GM12873 (cell line): ENCODE measurements around the gene CELF2.

Source experiments
- CTCF ChIP-seq: IDR thresholded peaks from 2 replicates; pipeline ENCODE4 v1.5.1; 2012; ENCODE audit warnings: low read depth, mild to moderate bottlenecking, moderate library complexity, low read length, control low read depth; ENCODE audit not compliant: insufficient read depth; ENCODE audit errors: missing control alignments

The CELF2 gene

GRCh38 chr10:11018432-11018841 lies 765 bp downstream of the CELF2 start:
- no peak for TF ChIP-seq CTCF

GRCh38 chr10:11018855-11019631 lies 1.4 kb downstream of the CELF2 start:
- no peak for TF ChIP-seq CTCF

DNA sequence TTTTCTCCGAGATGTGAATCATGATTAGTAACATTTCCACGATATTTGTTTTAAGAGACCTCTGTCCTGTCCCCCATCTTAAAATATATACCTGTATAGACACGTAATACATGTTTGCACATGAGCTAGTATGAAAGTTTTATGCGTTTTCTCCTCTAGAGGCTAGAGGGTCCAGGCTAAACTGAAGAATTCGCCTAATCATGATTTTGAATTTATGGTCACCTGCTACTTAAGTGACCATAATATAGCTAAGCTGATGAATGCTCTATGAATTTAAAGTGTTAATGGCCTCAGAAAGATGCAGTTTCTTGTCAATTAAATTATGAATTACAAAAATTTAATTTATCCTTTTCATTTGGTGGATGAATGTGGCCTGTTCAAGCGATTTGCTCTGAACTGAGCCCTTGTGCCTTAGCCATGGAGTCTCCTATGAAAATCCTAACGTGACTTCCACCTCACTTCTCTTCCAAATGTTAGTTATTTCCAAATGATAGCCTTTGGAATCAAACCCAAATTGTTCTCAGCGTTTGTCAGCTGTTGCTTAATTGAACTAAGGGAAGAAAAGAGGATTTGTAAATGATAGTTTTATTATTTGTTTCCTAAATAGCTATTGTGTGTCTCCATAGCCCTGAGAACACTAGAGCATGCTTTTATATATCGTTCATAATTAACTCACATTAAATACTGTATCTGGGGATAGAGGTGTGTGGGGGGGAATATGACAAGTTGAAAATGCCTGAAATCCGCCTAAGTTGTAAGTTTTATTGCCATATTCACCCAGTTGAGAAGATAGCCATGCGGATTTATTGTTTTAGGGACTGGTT lies 2.3 kb downstream of the CELF2 start:
- TF ChIP-seq CTCF: no peak

DNA sequence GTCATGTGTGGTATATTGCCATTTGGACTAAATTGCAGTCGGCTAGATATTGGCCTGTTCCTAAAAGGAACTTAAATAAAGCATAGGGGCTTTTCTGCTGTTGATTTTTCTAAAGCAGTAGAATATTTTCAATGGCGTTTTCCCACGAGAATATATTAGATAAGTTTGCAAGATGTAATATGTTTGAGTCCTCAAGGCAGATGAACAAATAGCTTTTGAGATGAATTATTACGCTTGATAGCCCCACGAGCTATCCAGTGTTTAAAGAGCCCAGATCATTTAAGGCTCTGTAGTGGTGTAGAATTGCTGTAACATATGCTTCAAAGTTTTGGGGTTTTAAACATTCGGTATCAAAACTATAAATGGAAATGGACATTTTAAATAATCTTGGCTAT lies 2.9 kb downstream of the CELF2 start:
- TF ChIP-seq CTCF: no peak

- no peak for TF ChIP-seq CTCF
Observed at GRCh38 chr10:11022213-11022612, 4.5 kb downstream of the CELF2 start.

DNA sequence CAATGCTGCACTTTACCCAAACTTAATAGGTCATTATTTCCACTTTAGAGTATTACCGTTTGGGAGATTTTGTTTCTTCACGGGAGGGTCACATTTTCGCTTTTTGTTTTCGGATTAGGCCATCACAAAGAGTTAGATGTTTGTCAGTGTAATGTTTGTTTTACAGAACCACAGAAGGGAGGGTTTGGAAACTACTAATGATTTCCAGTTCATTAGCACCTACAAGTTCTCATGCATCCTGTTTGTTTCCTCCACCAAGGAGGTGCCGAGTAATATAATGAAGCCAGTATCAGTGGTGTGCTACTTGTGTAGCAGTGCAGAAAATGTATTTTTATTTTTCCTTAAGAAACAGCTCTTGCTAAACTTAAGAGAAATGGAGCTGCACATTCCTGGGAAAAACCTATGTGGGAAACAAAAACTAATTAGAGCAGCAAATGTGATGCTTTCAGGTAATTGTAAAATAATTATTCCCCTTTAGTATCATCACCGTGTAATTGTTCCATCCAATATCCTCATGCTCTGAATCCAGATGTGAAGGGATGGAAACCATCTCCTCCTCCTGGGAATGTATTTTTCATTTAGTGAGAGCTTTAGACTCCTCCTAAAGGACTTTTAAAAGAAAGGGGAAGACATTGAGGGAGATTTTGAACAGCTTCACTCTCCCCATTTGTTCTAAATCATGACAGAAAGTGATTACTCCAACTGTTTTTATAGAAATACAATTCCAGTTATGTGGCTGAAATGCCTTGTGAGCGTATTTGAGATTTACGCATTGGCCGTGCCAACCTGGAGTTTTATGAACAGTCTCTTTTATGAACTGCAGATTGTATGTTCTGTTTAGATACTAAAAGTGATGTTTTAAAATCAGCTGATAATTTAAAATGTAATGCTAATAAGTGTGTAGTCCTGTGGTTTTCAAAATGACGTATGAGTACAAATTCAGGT lies 5.6 kb downstream of the CELF2 start:
- TF ChIP-seq CTCF: no peak
